HG03139 (cell line): ENCODE data around the gene FYN.
"Not testable (repeated sequence)": the region's sequence is repeated elsewhere in the genome, so short reads cannot be mapped to it uniquely, and the experiment has no call there.

Experiments used
- ATAC-seq: cut with Tn5 transposase; IDR thresholded peaks from one replicate; pipeline ENCODE4 v1.9.1; 2021; ENCODE audit not compliant: unreplicated experiment

Gene FYN

DNA sequence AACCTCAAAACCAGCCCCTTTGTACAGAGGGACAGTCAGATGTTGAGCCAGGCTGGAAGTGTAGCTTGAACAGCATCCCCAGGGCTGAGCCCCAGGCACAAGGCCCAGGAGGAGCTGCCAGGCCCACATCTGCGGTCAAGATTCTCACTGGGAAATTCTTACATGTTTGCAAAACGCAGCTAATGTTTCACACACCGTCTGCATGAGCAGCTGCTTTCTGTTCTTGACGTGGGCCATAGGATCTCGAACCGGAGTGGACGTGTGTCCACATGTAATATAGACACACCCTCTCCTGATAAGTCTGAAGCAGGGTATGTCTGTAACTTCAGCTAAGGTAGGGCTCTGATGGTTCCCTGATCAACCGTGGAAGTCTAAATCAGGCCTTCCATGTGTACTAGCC lies 226.3 kb downstream of the FYN start:
- no peak for ATAC-seq

- no peak for ATAC-seq
These were observed 227.2 kb downstream of the FYN start for GRCh38 chr6:111646034-111646433.

- ATAC-seq: no peak
These were observed 228.3 kb downstream of the FYN start for GRCh38 chr6:111644893-111645430.

- no peak for ATAC-seq
These were observed 230.6 kb downstream of the FYN start for GRCh38 chr6:111642463-111643158.

GRCh38 chr6:111639266-111639665 lies 234.0 kb downstream of the FYN start:
- ATAC-seq: no peak

DNA sequence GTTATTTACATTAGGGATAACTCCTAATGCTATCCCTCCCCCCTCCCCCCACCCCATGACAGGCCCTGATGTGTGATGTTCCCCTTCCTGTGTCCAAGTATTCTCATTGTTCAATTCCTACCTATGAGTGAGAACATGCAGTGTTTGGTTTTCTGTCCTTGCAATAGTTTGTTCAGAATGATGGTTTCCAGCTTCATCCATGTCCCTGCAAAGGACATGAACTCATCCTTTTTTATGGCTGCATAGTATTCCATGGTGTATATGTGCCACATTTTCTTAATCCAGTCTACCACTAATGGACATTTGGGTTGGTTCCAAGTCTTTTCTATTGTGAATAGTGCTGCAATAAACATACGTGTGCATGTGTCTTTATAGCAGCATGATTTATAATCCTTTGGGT lies 238.3 kb downstream of the FYN start:
- ATAC-seq: not testable (repeated sequence)

GRCh38 chr6:111633822-111634221 lies 239.4 kb downstream of the FYN start:
- ATAC-seq: no peak

- no peak for ATAC-seq
These were observed 240.6 kb downstream of the FYN start for GRCh38 chr6:111632468-111633247.

GRCh38 chr6:111631903-111632460 lies 241.3 kb downstream of the FYN start:
- ATAC-seq: no peak

DNA sequence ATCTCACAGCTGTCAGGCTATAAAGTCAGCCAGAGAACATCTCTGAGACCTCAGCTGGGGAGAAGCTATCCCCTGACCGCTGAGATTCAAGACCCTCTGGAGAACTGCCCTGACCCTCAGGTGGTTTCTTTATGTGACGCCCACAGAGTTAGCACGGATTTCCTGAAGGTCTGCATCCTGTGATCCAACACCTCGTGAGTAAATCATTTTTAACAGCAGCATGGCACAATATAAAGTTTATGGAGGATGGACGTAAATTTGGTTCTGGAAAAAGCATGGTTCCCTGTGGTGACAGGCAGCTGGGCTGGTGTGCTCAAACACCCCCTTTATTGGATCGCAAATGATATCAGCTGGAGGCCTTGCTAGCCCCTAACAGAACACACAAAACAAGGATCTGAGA lies 242.2 kb downstream of the FYN start:
- no peak for ATAC-seq

DNA sequence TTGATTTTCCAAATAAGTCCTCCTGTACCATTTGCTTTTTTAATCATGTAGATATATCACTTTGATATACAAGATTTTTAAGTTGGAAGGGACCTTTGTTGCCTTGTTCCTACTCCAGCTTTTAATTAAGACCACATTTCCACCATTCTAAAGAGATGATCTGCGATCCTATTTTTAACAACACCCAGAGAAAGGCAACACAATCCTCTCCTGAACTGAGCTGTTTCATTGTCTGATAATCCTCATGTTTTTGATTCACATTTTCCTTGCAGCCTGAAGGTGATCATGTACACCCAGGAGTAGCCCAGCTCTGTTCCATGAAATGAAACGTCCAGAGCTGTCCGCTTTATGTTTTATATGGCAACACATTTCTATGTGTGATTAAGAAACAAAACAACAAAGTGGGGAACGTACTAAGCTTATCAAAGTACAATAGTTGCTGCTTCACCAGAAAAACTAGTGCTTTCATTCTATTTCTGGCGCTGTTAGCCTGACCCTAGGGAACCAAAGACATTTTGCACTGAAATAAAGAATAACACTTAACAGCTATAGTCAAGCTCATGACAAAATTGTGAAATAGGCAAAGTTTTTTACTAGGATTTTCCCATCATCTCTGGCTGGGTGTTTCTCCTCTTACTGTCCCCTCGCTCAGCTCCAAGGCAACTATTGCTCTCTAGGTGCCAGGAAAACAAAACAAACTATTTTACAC lies 245.0 kb downstream of the FYN start:
- no peak for ATAC-seq

- no peak for ATAC-seq
These were observed 246.8 kb downstream of the FYN start for GRCh38 chr6:111626441-111626840.

DNA sequence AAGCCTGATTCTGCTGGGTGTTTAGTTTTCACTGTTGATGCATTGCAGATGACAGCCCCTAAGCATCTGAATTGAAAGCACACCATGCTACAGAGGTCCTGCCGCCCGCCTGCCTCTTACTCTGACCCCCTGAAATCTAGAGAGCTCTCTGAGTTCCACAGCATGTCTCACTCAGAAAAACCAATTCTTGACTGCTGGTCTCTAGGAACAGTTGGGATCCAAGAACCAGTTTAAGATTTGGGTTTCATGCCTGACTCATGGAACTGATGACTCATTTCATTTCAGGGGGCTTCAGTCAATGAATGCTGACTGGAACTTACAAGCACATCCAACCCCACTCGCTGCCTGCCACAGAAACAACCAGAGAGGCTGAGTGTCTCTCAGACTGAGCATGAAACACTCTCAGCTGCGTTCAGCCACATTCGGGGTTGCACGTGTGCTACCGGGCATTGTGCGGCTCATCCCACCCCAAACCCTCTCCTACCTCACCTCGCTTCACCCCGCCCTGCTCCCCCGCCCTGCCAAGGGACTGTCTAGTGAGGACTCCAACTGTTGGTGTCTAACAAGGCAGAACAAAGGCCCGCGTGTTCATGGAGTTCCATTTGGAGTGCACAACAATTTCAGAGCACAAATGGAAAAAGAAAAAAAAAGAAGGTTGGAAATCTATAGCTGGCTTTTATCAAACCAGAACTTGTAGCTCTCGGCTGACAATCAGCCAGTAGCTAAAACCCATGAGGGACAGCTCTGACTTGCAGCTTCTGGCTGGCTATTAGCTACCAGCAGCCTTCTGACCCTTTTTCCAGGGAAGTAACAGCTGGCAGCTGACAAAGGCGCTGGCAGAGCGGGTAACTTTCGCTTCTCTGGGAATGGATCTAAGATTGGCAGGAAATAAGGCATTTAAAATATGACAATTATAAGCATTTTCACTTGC lies 247.5 kb downstream of the FYN start:
- ATAC-seq: no peak

DNA sequence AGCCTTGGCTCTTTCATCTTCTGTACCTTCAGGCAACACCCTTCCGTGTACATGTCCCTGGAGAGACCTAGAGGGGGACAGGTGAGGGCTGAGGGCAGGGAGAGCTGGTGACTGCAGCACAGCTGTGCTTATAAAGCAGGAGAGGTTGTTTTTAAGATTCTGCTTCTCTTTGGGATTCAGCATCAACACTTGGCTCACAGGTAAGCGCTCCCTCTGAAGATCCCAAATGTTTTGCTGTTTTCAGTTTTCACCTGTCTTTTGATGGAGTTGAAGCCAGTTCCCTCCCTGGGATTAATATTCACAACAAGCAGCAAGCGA lies 248.2 kb downstream of the FYN start:
- no peak for ATAC-seq

DNA sequence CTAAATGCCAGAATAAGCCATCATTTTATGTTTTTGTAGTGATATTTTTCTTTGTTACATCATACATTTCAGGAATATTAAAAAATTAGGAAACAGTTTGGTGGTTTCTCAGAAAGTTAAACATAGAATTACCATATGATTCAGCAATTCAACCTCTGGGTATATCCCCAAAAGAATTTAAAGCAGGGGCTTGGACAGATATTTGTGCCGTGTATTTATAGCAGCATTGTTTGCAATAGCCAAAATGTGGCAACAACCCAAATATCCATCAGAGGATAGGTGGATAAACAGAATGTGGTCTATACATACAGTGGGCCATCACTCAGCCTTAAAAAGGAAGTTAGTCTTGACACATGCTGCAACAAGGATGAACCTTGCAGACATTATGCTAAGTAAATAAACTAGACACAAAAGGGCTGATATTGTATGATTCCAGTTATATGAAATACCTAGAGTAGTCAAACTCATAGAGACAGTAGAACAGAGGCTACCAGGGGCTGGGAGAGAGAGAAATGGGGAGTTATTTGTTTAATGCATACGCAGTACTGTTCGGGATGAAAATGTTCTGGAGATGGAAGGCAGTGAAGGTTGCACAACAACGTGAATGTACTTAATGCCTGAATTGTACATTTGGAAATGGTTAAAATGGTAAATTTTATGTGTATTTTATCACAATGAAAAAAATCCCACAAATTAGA lies 248.7 kb downstream of the FYN start:
- ATAC-seq: no peak

DNA sequence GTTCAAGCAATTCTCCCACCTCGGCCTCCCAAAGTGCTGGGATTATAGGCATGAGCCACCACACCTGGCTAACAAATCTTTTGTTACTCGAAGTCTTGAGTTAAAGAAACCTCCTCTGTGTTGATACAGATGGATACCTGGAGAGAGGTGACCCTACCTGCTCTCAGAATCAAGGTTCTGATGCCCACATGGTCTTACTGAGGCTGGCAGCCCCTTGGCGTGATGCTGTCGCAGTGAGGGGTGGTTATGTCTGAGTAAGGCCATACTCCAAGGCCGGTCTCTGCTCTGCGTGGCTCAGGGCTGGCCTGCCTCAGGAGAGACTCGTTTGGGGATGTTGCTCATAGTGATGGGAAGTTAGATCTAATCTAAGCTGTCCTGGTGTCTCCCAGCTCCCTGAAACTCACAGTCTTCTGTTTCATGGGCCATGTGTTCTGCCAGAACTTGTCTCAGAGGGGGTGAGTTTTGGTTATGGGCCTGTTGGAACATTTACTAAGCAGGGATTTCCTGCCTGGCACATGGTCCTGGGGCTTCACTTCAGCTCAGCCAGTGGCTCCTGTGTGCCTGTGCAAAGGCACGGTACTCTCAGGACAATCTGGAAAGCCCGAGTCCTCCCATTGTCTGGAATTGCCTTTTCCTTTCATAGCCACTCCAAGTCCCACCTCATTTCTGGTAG lies 250.1 kb downstream of the FYN start:
- no peak for ATAC-seq

DNA sequence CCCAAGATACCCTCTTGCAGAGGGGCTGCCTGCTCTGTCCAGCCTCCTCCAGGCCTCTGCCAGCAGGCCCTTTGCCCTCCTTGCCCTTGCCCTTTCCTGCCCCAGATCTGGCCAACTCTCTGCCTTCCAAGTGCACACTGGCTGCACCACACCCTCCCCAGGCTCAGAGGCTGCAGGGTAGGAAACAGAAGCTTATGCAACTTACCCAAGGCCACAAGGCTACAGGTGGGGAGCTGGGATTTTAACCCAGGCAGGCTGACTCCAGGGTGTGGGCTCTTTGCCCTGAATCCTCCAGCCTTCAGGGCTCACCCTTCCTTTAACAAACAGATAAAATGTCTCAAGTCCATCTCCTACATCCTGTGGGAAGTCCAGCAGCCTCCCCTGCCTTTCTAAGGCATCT lies 253.1 kb downstream of the FYN start:
- ATAC-seq: no peak

DNA sequence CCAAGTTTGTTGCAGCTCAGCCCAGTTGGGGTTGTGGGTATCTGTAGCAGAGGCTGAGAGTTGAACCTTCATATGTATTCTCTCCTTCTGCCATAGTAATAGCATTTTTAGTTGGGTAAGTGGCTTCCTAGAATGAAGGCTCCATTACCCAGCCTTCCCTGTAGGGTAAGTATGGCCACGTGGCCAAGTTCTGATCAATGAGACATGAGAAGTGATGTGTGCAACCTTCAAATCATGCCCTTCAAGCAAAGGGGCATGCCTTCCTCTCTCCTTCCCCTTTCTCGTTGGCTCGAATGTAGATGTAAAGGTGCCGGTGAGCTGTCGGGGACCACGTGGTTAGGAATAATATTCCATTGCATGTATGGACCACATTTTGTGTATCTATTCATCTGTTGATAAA lies 254.8 kb downstream of the FYN start:
- no peak for ATAC-seq

DNA sequence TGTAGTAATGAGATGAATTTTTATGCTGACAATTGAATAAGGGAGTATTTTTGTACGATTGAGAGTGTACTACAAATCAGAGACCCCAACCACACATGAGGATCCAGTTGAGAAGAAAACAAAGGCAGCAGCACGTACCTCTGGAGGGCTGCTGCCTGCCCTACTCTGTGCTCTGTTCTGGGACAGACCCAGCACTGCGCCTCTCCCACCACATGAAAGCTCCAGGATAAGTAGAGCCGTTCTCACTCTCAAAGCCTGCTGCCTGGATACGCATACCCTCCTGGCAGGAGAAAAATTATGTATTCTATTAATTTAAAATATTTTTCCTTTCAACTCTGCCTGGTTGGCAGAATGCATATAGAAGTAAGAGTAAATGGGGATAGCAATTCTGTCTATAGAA lies 256.1 kb downstream of the FYN start:
- ATAC-seq: no peak
